Gastroesophageal sphincter (tissue), 4 donors: ENCODE results near the gene WASHC4. TPM values are rescaled to one million over a fixed set of nuclear protein-coding genes. Genes with fewer than 3 reads are reported as not detected.

Experiments used
- ATAC-seq: fragments of 150-250 bp; one replicate; pipeline ENCODE4 v1.9.1; 2016; ENCODE audit warnings: mild to moderate bottlenecking, moderate library complexity
- H3K27ac ChIP-seq, 4 donors: fragments of 200-600 bp; sonication (generic) in 3 of 4; 1 replicate in 3 of 4; 2 replicates in 1 of 4; pipeline ENCODE4 v1.5.1; 2016 to 2019
- H3K27me3 ChIP-seq: fragments of 200-600 bp; sonication (generic); one replicate; pipeline ENCODE4 v1.5.1; 2019
- H3K36me3 ChIP-seq, 2 donors: fragments of 200-600 bp; sonication (generic); one replicate each; pipeline ENCODE4 v1.5.1; 2019; ENCODE audit warnings: control low read depth in 1 of 2
- H3K4me1 ChIP-seq, 3 donors: fragments of 200-600 bp; sonication (generic); 1 replicate in 2 of 3; 2 replicates in 1 of 3; pipeline ENCODE4 v1.5.1; 2016 to 2019; ENCODE audit warnings: control low read depth in 2 of 3
- H3K4me3 ChIP-seq, 2 donors: fragments of 200-600 bp; sonication (generic); one replicate each; pipeline ENCODE4 v1.5.1; 2019; ENCODE audit warnings: mild to moderate bottlenecking in 1 of 2, moderate library complexity in 1 of 2
- H3K9me3 ChIP-seq, 3 donors: fragments of 200-600 bp; sonication (generic); one replicate each; pipeline ENCODE4 v1.5.1; 2017 to 2019; ENCODE audit warnings: control low read depth in 2 of 3
- CTCF ChIP-seq, 4 experiments: fragments of 200-600 bp in 2 of 4; fragments of 450-650 bp in 2 of 4; sonication (generic) in 1 of 4; IDR thresholded peaks; one replicate each; pipeline ENCODE4 v1.5.1; 2017 to 2019; ENCODE audit warnings: antibody characterized with exemption in 4 of 4, mild to moderate bottlenecking in 2 of 4, moderate library complexity in 2 of 4
- EP300 ChIP-seq: sonication (generic); formaldehyde crosslinking; IDR thresholded peaks from one replicate; pipeline ENCODE4 v1.6.1; 2017; ENCODE audit warnings: antibody characterized with exemption, mild to moderate bottlenecking
- POLR2A ChIP-seq, 2 donors: fragments of 450-650 bp; IDR thresholded peaks; one replicate each; pipeline ENCODE4 v1.6.1; 2017; ENCODE audit warnings: antibody characterized with exemption in 2 of 2, mild to moderate bottlenecking in 2 of 2, moderate library complexity in 1 of 2
- POLR2AphosphoS5 ChIP-seq: sonication (generic); formaldehyde crosslinking; IDR thresholded peaks from one replicate; pipeline ENCODE4 v1.6.1; 2017; ENCODE audit warnings: antibody characterized with exemption
- WGBS, 2 donors: methylation state at CpG; one replicate each; pipeline ENCODE4 v1.1.5; 2018; ENCODE audit warnings: low coverage in 1 of 2; 5-methylcytosine and 5-hydroxymethylcytosine counted together
- total RNA-seq, 4 donors: library from RNA; depleted of rRNA; stranded (reverse); fragments of >200 nt; gene quantifications; one replicate each; pipeline ENCODE4 v1.1.0, GENCODE V29; 2016

Gene WASHC4
- total RNA-seq, 4 donors from 2014 or later: 32.7 to 136 (median 53.6) TPM

DNA sequence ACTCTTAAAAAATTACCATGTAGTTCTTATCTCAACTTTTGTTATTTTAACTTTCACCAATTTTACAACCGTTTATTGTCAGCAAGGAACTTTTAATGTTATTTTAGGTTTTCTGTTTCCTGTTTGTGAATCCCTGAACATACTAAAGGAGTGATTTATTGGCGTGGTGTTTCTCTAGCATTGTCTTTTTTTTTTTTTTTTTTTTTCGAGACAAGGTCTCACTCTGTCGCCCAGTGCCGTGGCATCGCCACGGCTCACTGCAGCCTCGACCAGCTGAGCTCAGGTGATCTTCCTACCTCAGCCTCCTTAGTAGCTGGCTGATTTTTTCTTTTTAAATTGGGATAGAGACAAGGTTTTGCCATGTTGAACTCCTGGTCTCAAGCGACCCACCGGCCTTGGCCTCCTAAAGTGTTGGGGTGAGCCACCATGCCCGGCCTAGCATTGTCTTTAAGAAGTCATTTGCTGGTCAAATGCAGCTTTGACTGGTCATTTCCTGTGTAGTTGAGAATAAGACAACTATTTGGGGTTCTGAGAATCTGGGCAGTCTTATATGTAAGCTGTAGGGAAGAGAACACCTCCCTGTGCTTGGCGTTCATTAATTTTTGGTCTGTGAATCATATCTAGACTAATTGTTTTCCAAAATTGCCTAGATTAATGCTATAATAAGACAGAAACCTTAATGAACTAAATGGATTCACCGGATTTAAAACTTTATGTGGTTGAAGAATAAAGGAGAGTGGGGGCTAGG is 2.1 kb downstream of the WASHC4 start:
- Histone ChIP-seq H3K4me1 (peaks cover 7 to 64% (median 8%) of the 10 kb centered on the region in 3 donors), H3K4me3 (peak overlapping the region; percentile 8 to 91), H3K27ac (peak overlapping the region; percentile 47 to 99 (median 74)), H3K27me3 (no peaks in the 10 kb centered on the region), H3K36me3 (peaks cover 0 to 14% of the 10 kb centered on the region in 2 donors), H3K9me3 (no peaks in the 10 kb centered on the region)
- 52 to 64% methylated on average over 11 to 13 of the region's 13 CpGs for WGBS, 2 donors
- TF ChIP-seq POLR2A (IDR thresholded peaks at IDR 0.05) (no peak), POLR2AphosphoS5 (no peak), CTCF (IDR thresholded peaks at IDR 0.05) (no peak), EP300 (no peak)
- ATAC-seq: no peak

GRCh38 chr12:105110851-105111250 is 3.3 kb downstream of the WASHC4 start:
- Histone ChIP-seq H3K4me1 (peaks cover 7 to 67% (median 8%) of the 10 kb centered on the region in 3 donors), H3K27me3 (no peaks in the 10 kb centered on the region), H3K36me3 (peaks cover 2 to 25% of the 10 kb centered on the region in 2 donors), H3K9me3 (no peaks in the 10 kb centered on the region), H3K4me3 (no peak overlapping the region), H3K27ac (peak overlapping the region in 1 of 4 donors; percentile 97)
- WGBS, 2 donors: 63 to 65% methylated on average over 4 of the region's 4 CpGs
- TF ChIP-seq POLR2AphosphoS5 (no peak), POLR2A (IDR thresholded peaks at IDR 0.05) (no peak), EP300 (no peak), CTCF (IDR thresholded peaks at IDR 0.05) (no peak)
- ATAC-seq: no peak

- Histone ChIP-seq H3K4me3 (no peak overlapping the region), H3K27me3 (no peaks in the 10 kb centered on the region), H3K36me3 (peaks cover 18 to 47% of the 10 kb centered on the region in 2 donors), H3K9me3 (no peaks in the 10 kb centered on the region), H3K4me1 (peaks cover 7 to 58% (median 8%) of the 10 kb centered on the region in 3 donors), H3K27ac (no peak overlapping the region)
- no peak for ATAC-seq
- WGBS, 2 donors: 91 to 95% methylated on average over 3 of the region's 3 CpGs
- TF ChIP-seq POLR2AphosphoS5 (no peak), EP300 (no peak), CTCF (IDR thresholded peaks at IDR 0.05) (no peak), POLR2A (IDR thresholded peaks at IDR 0.05) (no peak)
Observed at GRCh38 chr12:105113094-105113493, 5.6 kb downstream of the WASHC4 start.

DNA sequence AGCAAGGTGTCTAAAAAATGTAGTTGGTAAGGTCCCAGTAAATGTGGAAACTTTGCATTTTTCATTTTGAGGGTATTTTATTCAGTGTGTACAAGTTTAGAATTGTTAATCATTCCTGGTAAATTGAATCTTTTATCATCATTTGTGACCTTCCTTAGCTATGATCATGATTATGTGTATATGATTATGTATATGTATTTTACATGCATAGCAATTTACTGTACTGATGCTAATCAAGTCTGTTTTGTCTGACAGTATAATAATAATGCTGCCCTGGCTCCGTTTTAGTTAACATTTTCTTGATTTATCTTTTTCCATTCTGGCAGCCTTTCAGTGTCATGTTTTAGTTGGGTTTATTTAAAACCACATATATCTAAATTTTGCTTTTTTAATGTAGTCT is 9.4 kb downstream of the WASHC4 start:
- Histone ChIP-seq H3K4me1 (peaks cover 0 to 21% (median 1%) of the 10 kb centered on the region in 3 donors), H3K27ac (no peak overlapping the region), H3K36me3 (peaks cover 22 to 85% of the 10 kb centered on the region in 2 donors), H3K27me3 (no peaks in the 10 kb centered on the region), H3K4me3 (no peak overlapping the region), H3K9me3 (no peaks in the 10 kb centered on the region)
- ATAC-seq: no peak
- WGBS, 2 donors: 53 to 76% methylated on average over 1 of the region's 1 CpG
- TF ChIP-seq EP300 (no peak), POLR2A (IDR thresholded peaks at IDR 0.05) (no peak), CTCF (IDR thresholded peaks at IDR 0.05) (no peak), POLR2AphosphoS5 (no peak)

- Histone ChIP-seq H3K27me3 (no peaks in the 10 kb centered on the region), H3K9me3 (no peaks in the 10 kb centered on the region), H3K4me3 (no peak overlapping the region), H3K27ac (no peak overlapping the region), H3K4me1 (no peaks in the 10 kb centered on the region), H3K36me3 (peaks cover 27 to 99% of the 10 kb centered on the region in 2 donors)
- WGBS, 2 donors: 83 to 86% methylated on average over 2 of the region's 2 CpGs
- no peak for TF ChIP-seq CTCF (IDR thresholded peaks at IDR 0.05)
- ATAC-seq: no peak
Observed at GRCh38 chr12:105120551-105120950, 13.0 kb downstream of the WASHC4 start.
